Liver (tissue), 3 donors: ENCODE data around the gene SH3RF3.

Experiments used
- EGR1 ChIP-seq, 2 donors: IDR thresholded peaks; 2 replicates each; pipeline ENCODE4 v1.6.1; 2016 to 2018; ENCODE audit warnings: antibody characterized with exemption in 2 of 2, low read depth in 2 of 2
- FOXA1 ChIP-seq: IDR thresholded peaks from 2 replicates; pipeline ENCODE4 v1.6.1; 2016; ENCODE audit warnings: antibody characterized with exemption
- JUND ChIP-seq, 2 donors: IDR thresholded peaks; 2 replicates each; pipeline ENCODE4 v1.6.1; 2016; ENCODE audit warnings: antibody characterized with exemption in 2 of 2
- SP1 ChIP-seq: IDR thresholded peaks from 2 replicates; pipeline ENCODE4 v1.6.1; 2018; ENCODE audit warnings: antibody characterized with exemption, mild to moderate bottlenecking
- TAF1 ChIP-seq: conservative IDR thresholded peaks from 2 replicates; pipeline ENCODE4 v1.6.1; 2016; ENCODE audit warnings: antibody characterized with exemption, mild to moderate bottlenecking
- YY1 ChIP-seq: IDR thresholded peaks from 2 replicates; pipeline ENCODE4 v1.6.1; 2016; ENCODE audit warnings: antibody characterized with exemption, mild to moderate bottlenecking
- TF ChIP-seq, protein P1 (sequence below): fragments of 150-350 bp; IDR thresholded peaks from 2 replicates; pipeline ENCODE4 v1.5.1; 2017; ENCODE audit warnings: improper control_type of control experiment, low read depth, low read length; ENCODE audit not compliant: missing input control
- TF ChIP-seq, protein P2 (sequence below): IDR thresholded peaks from 2 replicates; pipeline ENCODE4 v1.6.1; 2016; ENCODE audit warnings: antibody characterized with exemption
- TF ChIP-seq, protein P3 (sequence below): IDR thresholded peaks from 2 replicates; pipeline ENCODE4 v1.6.1; 2016; ENCODE audit warnings: antibody characterized with exemption, mild to moderate bottlenecking
- TF ChIP-seq, protein P4 (sequence below): IDR thresholded peaks from 2 replicates; pipeline ENCODE4 v1.6.1; 2016; ENCODE audit warnings: antibody characterized with exemption
- donor health status: healthy.
- donor health status: healthy.

DNA sequence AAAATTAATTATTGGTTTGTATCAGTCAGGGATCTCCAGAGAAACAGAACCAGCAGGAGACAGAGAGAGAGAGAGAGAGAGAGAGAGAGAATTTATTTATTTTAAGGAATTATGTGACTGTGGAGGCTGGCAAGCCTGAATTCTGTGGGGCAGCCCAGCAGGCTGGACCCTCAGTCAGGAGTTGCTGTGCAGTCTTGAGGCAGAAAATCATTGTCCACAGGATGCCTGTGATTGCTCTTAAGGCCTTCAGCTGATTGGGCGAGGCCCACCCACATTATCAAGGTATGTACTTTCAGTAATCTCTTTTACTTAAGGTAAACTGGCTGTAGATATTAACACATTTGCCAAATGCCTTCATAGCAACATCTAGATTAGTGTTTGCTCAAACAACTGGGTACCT lies 329.5 kb downstream of the SH3RF3 start:
- TF ChIP-seq, protein P1, sequence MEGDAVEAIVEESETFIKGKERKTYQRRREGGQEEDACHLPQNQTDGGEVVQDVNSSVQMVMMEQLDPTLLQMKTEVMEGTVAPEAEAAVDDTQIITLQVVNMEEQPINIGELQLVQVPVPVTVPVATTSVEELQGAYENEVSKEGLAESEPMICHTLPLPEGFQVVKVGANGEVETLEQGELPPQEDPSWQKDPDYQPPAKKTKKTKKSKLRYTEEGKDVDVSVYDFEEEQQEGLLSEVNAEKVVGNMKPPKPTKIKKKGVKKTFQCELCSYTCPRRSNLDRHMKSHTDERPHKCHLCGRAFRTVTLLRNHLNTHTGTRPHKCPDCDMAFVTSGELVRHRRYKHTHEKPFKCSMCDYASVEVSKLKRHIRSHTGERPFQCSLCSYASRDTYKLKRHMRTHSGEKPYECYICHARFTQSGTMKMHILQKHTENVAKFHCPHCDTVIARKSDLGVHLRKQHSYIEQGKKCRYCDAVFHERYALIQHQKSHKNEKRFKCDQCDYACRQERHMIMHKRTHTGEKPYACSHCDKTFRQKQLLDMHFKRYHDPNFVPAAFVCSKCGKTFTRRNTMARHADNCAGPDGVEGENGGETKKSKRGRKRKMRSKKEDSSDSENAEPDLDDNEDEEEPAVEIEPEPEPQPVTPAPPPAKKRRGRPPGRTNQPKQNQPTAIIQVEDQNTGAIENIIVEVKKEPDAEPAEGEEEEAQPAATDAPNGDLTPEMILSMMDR: no peak
- TF ChIP-seq JUND (IDR thresholded peaks at IDR 0.05) (no peak), EGR1 (IDR thresholded peaks at IDR 0.05; ENCODE audit: low read depth in 2 of 2) (no peak), SP1 (no peak), TAF1 (no peak), FOXA1 (no peak), YY1 (no peak)
- TF ChIP-seq, protein P2, sequence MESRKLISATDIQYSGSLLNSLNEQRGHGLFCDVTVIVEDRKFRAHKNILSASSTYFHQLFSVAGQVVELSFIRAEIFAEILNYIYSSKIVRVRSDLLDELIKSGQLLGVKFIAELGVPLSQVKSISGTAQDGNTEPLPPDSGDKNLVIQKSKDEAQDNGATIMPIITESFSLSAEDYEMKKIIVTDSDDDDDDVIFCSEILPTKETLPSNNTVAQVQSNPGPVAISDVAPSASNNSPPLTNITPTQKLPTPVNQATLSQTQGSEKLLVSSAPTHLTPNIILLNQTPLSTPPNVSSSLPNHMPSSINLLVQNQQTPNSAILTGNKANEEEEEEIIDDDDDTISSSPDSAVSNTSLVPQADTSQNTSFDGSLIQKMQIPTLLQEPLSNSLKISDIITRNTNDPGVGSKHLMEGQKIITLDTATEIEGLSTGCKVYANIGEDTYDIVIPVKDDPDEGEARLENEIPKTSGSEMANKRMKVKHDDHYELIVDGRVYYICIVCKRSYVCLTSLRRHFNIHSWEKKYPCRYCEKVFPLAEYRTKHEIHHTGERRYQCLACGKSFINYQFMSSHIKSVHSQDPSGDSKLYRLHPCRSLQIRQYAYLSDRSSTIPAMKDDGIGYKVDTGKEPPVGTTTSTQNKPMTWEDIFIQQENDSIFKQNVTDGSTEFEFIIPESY: no peak
- TF ChIP-seq, protein P3, sequence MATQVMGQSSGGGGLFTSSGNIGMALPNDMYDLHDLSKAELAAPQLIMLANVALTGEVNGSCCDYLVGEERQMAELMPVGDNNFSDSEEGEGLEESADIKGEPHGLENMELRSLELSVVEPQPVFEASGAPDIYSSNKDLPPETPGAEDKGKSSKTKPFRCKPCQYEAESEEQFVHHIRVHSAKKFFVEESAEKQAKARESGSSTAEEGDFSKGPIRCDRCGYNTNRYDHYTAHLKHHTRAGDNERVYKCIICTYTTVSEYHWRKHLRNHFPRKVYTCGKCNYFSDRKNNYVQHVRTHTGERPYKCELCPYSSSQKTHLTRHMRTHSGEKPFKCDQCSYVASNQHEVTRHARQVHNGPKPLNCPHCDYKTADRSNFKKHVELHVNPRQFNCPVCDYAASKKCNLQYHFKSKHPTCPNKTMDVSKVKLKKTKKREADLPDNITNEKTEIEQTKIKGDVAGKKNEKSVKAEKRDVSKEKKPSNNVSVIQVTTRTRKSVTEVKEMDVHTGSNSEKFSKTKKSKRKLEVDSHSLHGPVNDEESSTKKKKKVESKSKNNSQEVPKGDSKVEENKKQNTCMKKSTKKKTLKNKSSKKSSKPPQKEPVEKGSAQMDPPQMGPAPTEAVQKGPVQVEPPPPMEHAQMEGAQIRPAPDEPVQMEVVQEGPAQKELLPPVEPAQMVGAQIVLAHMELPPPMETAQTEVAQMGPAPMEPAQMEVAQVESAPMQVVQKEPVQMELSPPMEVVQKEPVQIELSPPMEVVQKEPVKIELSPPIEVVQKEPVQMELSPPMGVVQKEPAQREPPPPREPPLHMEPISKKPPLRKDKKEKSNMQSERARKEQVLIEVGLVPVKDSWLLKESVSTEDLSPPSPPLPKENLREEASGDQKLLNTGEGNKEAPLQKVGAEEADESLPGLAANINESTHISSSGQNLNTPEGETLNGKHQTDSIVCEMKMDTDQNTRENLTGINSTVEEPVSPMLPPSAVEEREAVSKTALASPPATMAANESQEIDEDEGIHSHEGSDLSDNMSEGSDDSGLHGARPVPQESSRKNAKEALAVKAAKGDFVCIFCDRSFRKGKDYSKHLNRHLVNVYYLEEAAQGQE: no peak
- TF ChIP-seq, protein P4, sequence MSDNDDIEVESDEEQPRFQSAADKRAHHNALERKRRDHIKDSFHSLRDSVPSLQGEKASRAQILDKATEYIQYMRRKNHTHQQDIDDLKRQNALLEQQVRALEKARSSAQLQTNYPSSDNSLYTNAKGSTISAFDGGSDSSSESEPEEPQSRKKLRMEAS: no peak
